Loucy (cell line): ENCODE measurements around the gene JPH3.

Source experiments
- CTCF ChIP-seq: fragments of 200-600 bp; sonication (generic); conservative IDR thresholded peaks from 2 replicates; pipeline ENCODE4 v1.5.1; 2014; ENCODE audit warnings: mild to moderate bottlenecking, antibody characterized with exemption, low read length
- EZH2phosphoT487 ChIP-seq: fragments of 200-600 bp; IDR thresholded peaks from 2 replicates; pipeline ENCODE4 v1.6.1; 2018; ENCODE audit warnings: antibody characterized with exemption, mild to moderate bottlenecking, moderate library complexity, borderline replicate concordance

GRCh38 chr16:87702325-87702811, 100.1 kb downstream of the JPH3 start:
- peak; percentile 39 for TF ChIP-seq CTCF
- TF ChIP-seq EZH2phosphoT487, result no peak
